DMS114 treated with DMSO at 0.1 percent for 48 hours (cell line): ENCODE data around the gene GFY.

ENCODE experiments used
- DNase-seq: peaks from one replicate; lab custom pipeline; 2025; ENCODE audit not compliant: unreplicated experiment; lab: John Stamatoyannopoulos, UW

The GFY gene, protein sequence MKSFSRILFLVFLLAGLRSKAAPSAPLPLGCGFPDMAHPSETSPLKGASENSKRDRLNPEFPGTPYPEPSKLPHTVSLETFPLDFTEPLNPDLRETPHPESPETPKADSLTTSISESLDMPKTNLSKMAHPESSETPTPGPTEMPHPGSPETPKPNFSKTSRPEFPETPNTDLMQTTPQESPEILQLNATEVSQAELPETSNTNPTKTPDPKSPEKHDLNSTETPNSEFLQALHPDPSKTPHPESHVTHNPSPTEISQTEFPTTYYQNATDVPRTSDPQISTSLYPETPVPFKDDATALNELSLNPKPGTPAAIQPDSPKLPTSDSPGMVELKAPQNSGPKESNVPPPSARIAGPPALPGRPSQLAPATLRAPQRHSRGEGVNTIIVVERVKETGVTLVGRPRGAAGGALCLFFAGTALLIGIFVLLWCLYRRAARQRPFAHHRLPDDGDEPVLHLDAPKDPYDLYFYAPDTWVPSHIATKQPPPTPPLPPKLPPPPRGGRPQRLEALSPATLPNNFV

DNA sequence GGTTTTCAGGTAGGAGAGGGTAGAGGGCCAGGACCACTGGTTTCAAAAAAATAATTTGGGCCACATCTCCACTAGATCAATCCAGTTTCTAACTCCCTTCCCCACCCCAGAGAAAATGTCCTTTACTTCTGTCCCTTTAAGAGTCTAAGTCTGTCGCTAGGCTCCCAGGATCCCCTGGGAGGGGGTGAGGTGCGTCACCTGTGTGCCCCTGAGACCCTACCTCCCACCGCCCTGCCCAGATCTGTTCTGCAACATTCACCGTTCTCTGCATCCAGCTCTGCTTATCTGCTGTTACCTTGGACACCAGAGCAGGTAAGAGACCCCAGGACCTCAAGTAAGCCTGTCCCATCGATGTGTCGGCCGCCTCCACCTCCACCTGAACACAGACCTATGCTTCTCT is at the start of gene GFY:
TSS of gene GFY (plus strand) at position 211 of the 400 bp plus-strand sequence. CDS start 1,043 bp downstream, outside the sequence.
- no peak for DNase-seq

DNA sequence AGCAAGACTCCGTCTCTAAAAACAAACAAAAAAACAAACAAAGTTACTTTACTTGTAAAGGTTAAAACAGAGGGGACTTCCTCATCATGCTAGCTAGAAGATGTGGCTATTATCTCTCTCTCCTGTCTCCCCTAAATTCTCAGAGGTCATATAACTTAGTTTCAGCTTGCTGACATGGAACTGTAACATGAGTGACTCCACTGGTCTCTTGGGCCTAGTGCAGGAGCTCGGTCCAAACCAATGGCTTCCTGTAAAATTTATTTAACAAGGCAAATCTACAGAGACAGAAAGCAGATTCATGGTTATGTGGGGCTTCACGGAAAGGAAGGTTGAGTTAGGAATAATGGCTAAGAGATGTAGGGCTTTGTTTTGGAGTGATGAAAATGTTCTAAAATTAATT is 46.7 kb upstream of the GFY start:
- no peak for DNase-seq

GRCh38 chr19:49380391-49380790 is 44.8 kb upstream of the GFY start:
- DNase-seq, result no peak

- DNase-seq, result no peak
Measured at GRCh38 chr19:49382639-49383038, 42.5 kb upstream of the GFY start.

DNA sequence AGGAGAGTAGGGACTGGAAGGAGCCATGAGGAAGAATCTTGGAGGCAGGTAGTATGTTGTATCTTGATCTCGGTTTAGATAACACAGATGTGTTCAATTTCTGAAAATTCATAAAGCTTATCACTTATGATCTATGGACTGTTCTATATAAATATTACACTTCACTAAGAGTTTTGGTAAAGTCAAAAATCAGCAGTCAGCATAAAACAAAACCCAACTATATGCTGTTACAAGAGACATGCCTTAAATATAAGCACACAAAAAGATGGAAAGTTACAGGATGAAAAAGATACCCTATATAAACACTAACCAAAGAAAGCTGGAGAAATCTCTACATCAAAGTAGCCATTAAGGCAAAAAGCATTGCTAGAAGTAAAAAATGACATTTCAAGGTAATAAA is 41.6 kb upstream of the GFY start:
- DNase-seq, result no peak

- DNase-seq, result peak; percentile 68
Measured at GRCh38 chr19:49387936-49388372, 37.2 kb upstream of the GFY start, which contains the start of gene KASH5. KASH5 (plus strand) TSS chr19:49388249; CDS start chr19:49390884, 2,635 bp downstream.

- no peak for DNase-seq
Measured at GRCh38 chr19:49389406-49389805, 35.8 kb upstream of the GFY start.

GRCh38 chr19:49390131-49390928 is 34.9 kb upstream of the GFY start:
- no peak for DNase-seq

GRCh38 chr19:49390929-49391359 is 34.2 kb upstream of the GFY start:
- no peak for DNase-seq

DNA sequence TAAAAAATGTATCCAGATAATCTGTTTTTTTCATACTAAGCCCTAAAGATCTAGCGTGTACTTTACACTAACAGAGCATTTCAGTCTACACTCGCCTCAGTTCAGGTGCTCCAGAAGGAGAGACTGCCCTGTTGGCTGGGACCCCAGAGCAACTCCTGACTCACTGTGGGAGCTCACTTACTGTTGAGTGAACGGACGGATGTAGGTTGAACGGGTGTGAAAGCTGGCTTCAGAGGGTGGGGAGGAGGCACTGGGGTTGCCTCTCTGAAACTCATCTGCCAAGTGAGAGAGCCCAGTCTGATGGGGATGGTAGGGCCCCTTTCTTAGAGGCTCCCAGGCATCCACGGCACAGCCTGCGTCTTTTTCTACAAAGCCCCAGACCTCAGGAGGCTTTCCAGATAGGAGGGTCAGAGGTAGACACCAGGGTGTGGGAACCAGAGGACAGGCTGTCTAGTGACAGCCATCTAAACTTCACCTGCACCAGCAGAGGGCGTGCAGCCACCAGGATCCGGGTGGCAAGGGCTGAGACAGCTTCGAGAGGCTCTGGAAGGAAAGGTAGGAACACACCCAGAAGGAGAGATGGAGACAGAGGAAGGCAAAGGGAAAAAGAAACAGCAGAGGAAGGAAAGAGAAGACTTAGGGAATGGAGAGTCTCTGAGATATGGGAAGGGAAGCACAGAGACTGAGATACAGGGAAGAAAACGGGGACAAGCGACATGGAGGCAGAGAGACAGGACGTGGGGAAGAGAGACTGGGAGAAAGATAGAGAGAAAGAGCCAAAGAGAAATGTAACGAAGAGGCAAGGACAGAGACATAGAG is 33.4 kb upstream of the GFY start:
- peak; percentile 39 for DNase-seq

- DNase-seq, result no peak
Measured at GRCh38 chr19:49393881-49394280, 31.3 kb upstream of the GFY start.

DNA sequence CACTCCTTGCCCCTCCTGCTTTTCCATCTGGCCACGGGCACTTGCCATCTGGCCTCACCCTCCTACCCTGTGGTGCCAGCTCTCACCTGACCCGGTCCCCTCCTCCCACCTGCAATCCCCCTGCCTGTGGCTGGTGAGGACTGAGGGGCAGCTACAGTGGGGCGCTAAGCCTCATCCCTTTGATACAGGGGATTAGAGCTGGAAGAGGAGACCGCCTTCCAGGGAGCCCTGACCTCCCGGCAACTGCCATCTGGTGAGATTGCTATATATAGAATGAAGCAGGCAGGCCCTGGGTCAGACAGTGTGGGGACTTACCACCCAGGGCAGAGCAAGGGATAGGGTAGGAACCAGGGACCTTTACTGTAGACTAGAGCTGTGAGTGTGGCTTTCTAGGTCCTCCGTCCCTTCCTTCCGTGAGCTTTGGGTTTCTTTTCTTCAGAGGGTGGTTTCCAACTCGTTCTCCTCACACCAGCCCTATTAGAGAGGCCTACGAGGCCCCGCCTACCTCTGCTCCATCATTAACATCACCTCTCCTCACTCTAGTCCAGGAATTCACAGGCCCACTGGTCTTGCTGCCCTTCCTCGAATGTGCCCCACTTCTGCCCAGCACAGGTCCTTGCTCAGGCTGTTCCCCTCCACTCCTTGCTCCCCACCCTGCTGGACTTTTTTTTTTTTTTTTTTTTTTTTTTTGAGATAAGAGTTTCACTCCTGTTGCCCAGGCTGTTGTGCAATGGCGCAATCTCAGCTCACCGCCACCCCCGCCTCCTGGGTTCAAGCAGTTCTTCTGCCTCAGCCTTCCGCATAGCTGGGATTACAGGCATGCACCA is 29.4 kb upstream of the GFY start:
- no peak for DNase-seq

- no peak for DNase-seq
Measured at GRCh38 chr19:49396738-49397505, 28.3 kb upstream of the GFY start.

GRCh38 chr19:49398001-49398615 is 27.1 kb upstream of the GFY start:
- no peak for DNase-seq

DNA sequence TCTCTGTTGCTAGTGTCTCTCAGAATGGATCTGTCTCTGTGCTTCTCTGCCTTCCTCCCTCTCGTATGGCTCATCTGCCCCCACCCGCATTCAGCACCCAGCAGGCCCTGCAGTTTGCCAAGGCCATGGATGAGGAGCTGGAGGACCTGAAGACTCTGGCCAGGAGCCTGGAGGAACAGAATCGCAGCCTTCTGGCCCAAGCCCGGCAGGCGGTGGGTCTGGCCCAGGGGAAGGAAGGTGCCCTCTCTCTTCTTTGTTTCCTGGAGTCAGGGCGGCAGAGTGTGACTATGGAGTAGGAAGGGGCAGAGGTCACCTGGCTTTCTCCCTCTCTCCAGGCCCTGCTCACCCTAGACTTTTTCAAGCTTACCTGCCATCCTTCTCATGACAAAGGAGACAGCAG is 26.3 kb upstream of the GFY start:
- DNase-seq, result no peak

- no peak for DNase-seq
Measured at GRCh38 chr19:49400029-49400428, 25.2 kb upstream of the GFY start.

GRCh38 chr19:49403404-49404187 is 21.6 kb upstream of the GFY start:
- no peak for DNase-seq

DNA sequence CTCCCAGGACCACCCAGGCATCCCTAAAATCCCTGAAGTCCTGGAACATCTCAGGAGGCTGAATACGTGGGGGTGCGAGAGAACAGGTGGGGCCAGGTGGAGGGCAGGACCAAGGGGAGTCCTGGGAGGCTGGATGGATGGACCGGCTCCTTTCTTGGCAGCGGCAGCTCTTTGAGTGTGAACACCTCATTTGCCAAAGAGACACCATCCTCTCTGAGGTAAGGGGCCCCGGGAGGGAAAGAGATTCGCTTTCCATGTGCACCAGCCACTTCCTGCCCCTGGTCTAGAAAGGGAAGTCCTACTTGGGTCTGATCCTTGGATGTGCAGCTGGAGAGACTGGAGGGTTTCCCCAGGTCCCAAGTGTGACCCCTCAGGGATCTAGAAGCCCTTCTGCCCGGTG is 18.1 kb upstream of the GFY start:
- no peak for DNase-seq
